GM23338 (cell line): ENCODE results near the gene TRIM24. TPM values are rescaled to one million over a fixed set of nuclear protein-coding genes. Genes with fewer than 3 reads are reported as not detected.

Experiments used
- ATAC-seq: fragments of 200-7000 bp; cut with Tn5 transposase; 3 replicates; pipeline ENCODE4 v1.9.1; 2020
- DNase-seq: peaks from one replicate; pipeline ENCODE4 v3.0.0-alpha.2; 2015; ENCODE audit warnings: low spot score
- H2AFZ ChIP-seq: fragments of 200-600 bp; sonication (generic); 2 replicates; pipeline ENCODE4 v1.8.0; 2016; ENCODE audit warnings: antibody characterized with exemption, mild to moderate bottlenecking, moderate library complexity
- H3F3A ChIP-seq: fragments of 200-600 bp; sonication (generic); replicated peaks from 2 replicates; pipeline ENCODE4 v1.8.0; 2017; ENCODE audit warnings: antibody characterized with exemption, mixed run types, low read depth
- H3K27ac ChIP-seq: fragments of 200-600 bp; sonication (generic); 2 replicates; pipeline ENCODE4 v1.6.1; 2016; ENCODE audit warnings: low read depth
- H3K27me3 ChIP-seq: fragments of 200-600 bp; sonication (generic); 2 replicates; pipeline ENCODE4 v1.8.0; 2016; ENCODE audit warnings: mild to moderate bottlenecking, mixed run types, moderate library complexity; ENCODE audit not compliant: insufficient read depth
- H3K36me3 ChIP-seq: fragments of 200-600 bp; sonication (generic); 2 replicates; pipeline ENCODE4 v1.8.0; 2016; ENCODE audit warnings: mild to moderate bottlenecking; ENCODE audit not compliant: insufficient read depth
- H3K4me1 ChIP-seq: fragments of 200-600 bp; sonication (generic); 2 replicates; pipeline ENCODE4 v1.8.0; 2016; ENCODE audit warnings: mild to moderate bottlenecking, moderate library complexity; ENCODE audit not compliant: insufficient read depth
- H3K4me2 ChIP-seq: fragments of 200-600 bp; sonication (generic); 2 replicates; pipeline ENCODE4 v1.7.1; 2017; ENCODE audit warnings: mixed run types
- H3K4me3 ChIP-seq: fragments of 200-600 bp; sonication (generic); 2 replicates; pipeline ENCODE4 v1.6.1; 2016; ENCODE audit warnings: mixed run types
- H3K79me2 ChIP-seq: fragments of 200-600 bp; sonication (generic); replicated peaks from 2 replicates; pipeline ENCODE4 v1.8.0; 2017; ENCODE audit warnings: mild to moderate bottlenecking; ENCODE audit not compliant: insufficient read depth
- H3K9me2 ChIP-seq: fragments of 200-600 bp; sonication (generic); 2 replicates; pipeline ENCODE4 v1.8.0; 2017; ENCODE audit not compliant: insufficient read depth
- H4K20me1 ChIP-seq: fragments of 200-600 bp; sonication (generic); replicated peaks from 2 replicates; pipeline ENCODE4 v1.8.0; 2017; ENCODE audit warnings: mild to moderate bottlenecking; ENCODE audit not compliant: insufficient read depth
- H3K27ac Mint-ChIP-seq: 2 replicates; pipeline ENCODE4 v1.8.0; 2020; ENCODE audit warnings: inconsistent platforms, mild to moderate bottlenecking, moderate library complexity, mixed read lengths
- H3K27me3 Mint-ChIP-seq: 3 replicates; pipeline ENCODE4 v1.8.0; 2022; ENCODE audit warnings: low read depth, mild to moderate bottlenecking, moderate library complexity, mixed read lengths, inconsistent platforms; ENCODE audit not compliant: insufficient read depth, poor library complexity
- H3K36me3 Mint-ChIP-seq: 3 replicates; pipeline ENCODE4 v1.8.0; 2021; ENCODE audit warnings: low read depth, mild to moderate bottlenecking, inconsistent platforms, moderate library complexity, mixed read lengths
- H3K4me1 Mint-ChIP-seq: 3 replicates; pipeline ENCODE4 v1.8.0; 2020; ENCODE audit warnings: mild to moderate bottlenecking, inconsistent platforms, mixed read lengths
- H3K4me3 Mint-ChIP-seq: 3 replicates; pipeline ENCODE4 v1.8.0; 2021; ENCODE audit warnings: moderate library complexity, mild to moderate bottlenecking, inconsistent platforms, mixed read lengths
- H3K9me3 Mint-ChIP-seq: 3 replicates; pipeline ENCODE4 v1.8.0; 2020; ENCODE audit warnings: moderate library complexity, mild to moderate bottlenecking, inconsistent platforms, mixed read lengths
- CREB1 ChIP-seq: fragments of 250-450 bp; sonication (Bioruptor Pico); IDR thresholded peaks from 2 replicates; pipeline ENCODE4 v1.5.0; 2020; ENCODE audit warnings: low read depth, mild to moderate bottlenecking, moderate library complexity
- CTCF ChIP-seq, 2 experiments: fragments of 200-600 bp in 1 of 2; sonication (generic) in 1 of 2; conservative IDR thresholded peaks; 2 replicates each; pipeline versions ENCODE4 v1.5.1 to v1.6.1; 2016 to 2017; ENCODE audit warnings: antibody characterized with exemption in 2 of 2, low read depth in 2 of 2, mild to moderate bottlenecking in 2 of 2, moderate library complexity in 1 of 2
- ETS1 ChIP-seq: IDR thresholded peaks from 2 replicates; pipeline ENCODE4 v1.6.1; 2016; ENCODE audit warnings: antibody characterized with exemption
- EZH2 ChIP-seq: fragments of 200-600 bp; sonication (generic); IDR thresholded peaks from one replicate; pipeline ENCODE4 v1.8.0; 2017; ENCODE audit warnings: antibody characterized with exemption, mild to moderate bottlenecking, low read depth; ENCODE audit not compliant: unreplicated experiment
- EZH2phosphoT487 ChIP-seq: fragments of 200-600 bp; sonication (generic); IDR thresholded peaks from one replicate; pipeline ENCODE4 v1.8.1; 2018; ENCODE audit warnings: antibody characterized with exemption; ENCODE audit not compliant: unreplicated experiment
- JUNB ChIP-seq: IDR thresholded peaks from one replicate; pipeline ENCODE4 v1.6.1; 2016; ENCODE audit warnings: antibody characterized with exemption; ENCODE audit not compliant: unreplicated experiment
- NANOG ChIP-seq: IDR thresholded peaks from 2 replicates; pipeline ENCODE4 v1.6.1; 2016; ENCODE audit warnings: antibody characterized with exemption, borderline replicate concordance
- POLR2AphosphoS5 ChIP-seq: IDR thresholded peaks from 2 replicates; pipeline ENCODE4 v1.6.1; 2016; ENCODE audit warnings: antibody characterized with exemption, low read depth
- REST ChIP-seq: IDR thresholded peaks from one replicate; pipeline ENCODE4 v1.6.1; 2018; ENCODE audit warnings: antibody characterized with exemption; ENCODE audit not compliant: unreplicated experiment
- STAT1 ChIP-seq: IDR thresholded peaks from one replicate; pipeline ENCODE4 v1.6.1; 2016; ENCODE audit warnings: antibody characterized with exemption; ENCODE audit not compliant: unreplicated experiment
- ZNF114 ChIP-seq: fragments of 250-450 bp; sonication (Bioruptor Pico); IDR thresholded peaks from 2 replicates; pipeline ENCODE4 v1.5.0; 2020; ENCODE audit warnings: mild to moderate bottlenecking, moderate library complexity
- ZNF331 ChIP-seq: fragments of 250-450 bp; sonication (Bioruptor Pico); IDR thresholded peaks from 2 replicates; pipeline ENCODE4 v1.5.0; 2020; ENCODE audit warnings: low read depth, mild to moderate bottlenecking, moderate library complexity
- ZNF462 ChIP-seq: fragments of 250-450 bp; sonication (Bioruptor Pico); IDR thresholded peaks from 2 replicates; pipeline ENCODE4 v1.5.0; 2020; ENCODE audit warnings: mild to moderate bottlenecking, moderate library complexity
- polyA plus RNA-seq: library from polyadenylated mRNA; unstranded; fragments of >200 nt; fragmentation: Nextera tagmentation; extraction: Ambion mirVana; gene quantifications from 2 replicates; pipeline ENCODE4 v1.2.1, GENCODE V29; 2016
- total RNA-seq: library from RNA; depleted of rRNA; stranded (reverse); fragments of >200 nt; shearing (Covaris generic); gene quantifications from 2 replicates; pipeline ENCODE4 v1.2.3, GENCODE V29; 2014

Gene TRIM24
- total and polyA plus RNA-seq, 2 experiments from 2014 or later = 67.0 to 120 TPM

GRCh38 chr7:138417764-138418163 lies 42.3 kb upstream of the TRIM24 start:
- Histone ChIP-seq H4K20me1 (no peaks in the 10 kb centered on the region), H3K27me3 (no peaks in the 10 kb centered on the region), H3K79me2 (no peaks in the 10 kb centered on the region), H3K36me3 (no peaks in the 10 kb centered on the region), H3F3A (no peaks in the 10 kb centered on the region), H3K9me2 (no peaks in the 10 kb centered on the region), H3K4me3 (no peak overlapping the region), H3K27ac (no peak overlapping the region), H3K4me2 (no peak overlapping the region), H3K4me1 (no peaks in the 10 kb centered on the region), H2AFZ (no peak overlapping the region)
- Mint-ChIP-seq H3K36me3 (peaks cover 19% of the 10 kb centered on the region), H3K27me3 (peaks cover 3% of the 10 kb centered on the region), H3K4me3 (no peak overlapping the region), H3K4me1 (no peaks in the 10 kb centered on the region), H3K9me3 (peaks cover 22% of the 10 kb centered on the region; the same call in 2 of the 3 replicates), H3K27ac (no peak overlapping the region)
- no peak for ATAC-seq
- DNase-seq = no peak
- TF ChIP-seq JUNB (no peak), EZH2 (no peak), POLR2AphosphoS5 (no peak), ZNF331 (no peak), CREB1 (CRISPR knock-in tag) (no peak), REST (no peak), ZNF114 (CRISPR knock-in tag) (no peak), ZNF462 (CRISPR knock-in tag) (no peak), EZH2phosphoT487 (no peak), CTCF (conservative IDR thresholded peaks at IDR 0.05; ENCODE audit: low read depth in 2 of 2) (no peak), STAT1 (no peak), ETS1 (no peak), NANOG (no peak)
